OCI-LY1 (cell line): Measurements from ENCODE around the gene ACVR2A.

ENCODE experiments used
- EZH2 ChIP-seq: fragments of 200-600 bp; sonication (generic), shearing (Covaris generic); IDR thresholded peaks from 2 replicates; pipeline ENCODE4 v1.8.0; 2017; ENCODE audit warnings: borderline replicate concordance, mixed run types, mild to moderate bottlenecking, antibody characterized with exemption, low read length, moderate library complexity, mixed read lengths
- TF ChIP-seq, protein P1 (sequence below): fragments of 200-600 bp; sonication (generic), shearing (Covaris generic); IDR thresholded peaks from 2 replicates; pipeline ENCODE4 v1.5.1; 2017; ENCODE audit warnings: mild to moderate bottlenecking, antibody characterized with exemption, low read length, moderate library complexity, mixed read lengths

DNA sequence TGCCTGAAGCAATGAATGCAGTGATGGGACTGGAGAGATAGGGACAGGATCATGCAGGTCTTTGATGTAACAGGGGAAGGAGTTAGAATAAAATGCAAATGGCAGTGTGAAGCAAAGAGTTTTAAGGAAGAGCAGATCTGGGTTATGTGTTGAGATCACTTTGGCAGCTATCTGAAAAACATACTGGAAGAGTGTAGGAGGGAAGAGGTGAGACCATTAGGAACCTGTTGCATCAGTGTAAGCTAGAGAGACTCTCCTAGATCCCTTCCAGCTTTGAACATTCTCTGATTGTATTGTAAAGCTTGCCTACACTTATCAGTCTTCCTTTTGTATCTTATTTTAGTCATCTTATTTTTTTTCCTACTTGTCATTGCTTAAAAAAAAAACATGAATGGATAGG lies 10.5 kb downstream of the ACVR2A start:
- TF ChIP-seq, protein P1, sequence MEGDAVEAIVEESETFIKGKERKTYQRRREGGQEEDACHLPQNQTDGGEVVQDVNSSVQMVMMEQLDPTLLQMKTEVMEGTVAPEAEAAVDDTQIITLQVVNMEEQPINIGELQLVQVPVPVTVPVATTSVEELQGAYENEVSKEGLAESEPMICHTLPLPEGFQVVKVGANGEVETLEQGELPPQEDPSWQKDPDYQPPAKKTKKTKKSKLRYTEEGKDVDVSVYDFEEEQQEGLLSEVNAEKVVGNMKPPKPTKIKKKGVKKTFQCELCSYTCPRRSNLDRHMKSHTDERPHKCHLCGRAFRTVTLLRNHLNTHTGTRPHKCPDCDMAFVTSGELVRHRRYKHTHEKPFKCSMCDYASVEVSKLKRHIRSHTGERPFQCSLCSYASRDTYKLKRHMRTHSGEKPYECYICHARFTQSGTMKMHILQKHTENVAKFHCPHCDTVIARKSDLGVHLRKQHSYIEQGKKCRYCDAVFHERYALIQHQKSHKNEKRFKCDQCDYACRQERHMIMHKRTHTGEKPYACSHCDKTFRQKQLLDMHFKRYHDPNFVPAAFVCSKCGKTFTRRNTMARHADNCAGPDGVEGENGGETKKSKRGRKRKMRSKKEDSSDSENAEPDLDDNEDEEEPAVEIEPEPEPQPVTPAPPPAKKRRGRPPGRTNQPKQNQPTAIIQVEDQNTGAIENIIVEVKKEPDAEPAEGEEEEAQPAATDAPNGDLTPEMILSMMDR, result no peak
- TF ChIP-seq EZH2, result no peak
